SK-N-SH (cell line): ENCODE data around the gene PARP14. TPM values are rescaled to one million over a fixed set of nuclear protein-coding genes. Genes with fewer than 3 reads are reported as not detected.

Experiments used
- CTCF ChIA-PET: fragments of 300-600, 350-600 bp; formaldehyde crosslinking; extraction: SDS; loops from one replicate; lab custom pipeline; 2021; lab: Yijun Ruan, JAX
- POLR2A ChIA-PET: fragments of 350-600 bp; sonication (Branson Sonifier 250); formaldehyde crosslinking; extraction: SDS; loops from one replicate; lab custom pipeline; 2020; ENCODE audit warnings: antibody characterized with exemption, inconsistent platforms; lab: Yijun Ruan, JAX
- DNase-seq: peaks from one replicate; pipeline ENCODE4 v3.0.0; 2012
- H2AFZ ChIP-seq: fragments of 200-600 bp; sonication (generic); 2 replicates; pipeline ENCODE4 v1.8.1; 2016; ENCODE audit warnings: antibody characterized with exemption, mild to moderate bottlenecking, low read depth
- H3F3A ChIP-seq: fragments of 200-600 bp; sonication (generic); replicated peaks from 2 replicates; pipeline ENCODE3; 2016; ENCODE audit warnings: antibody characterized with exemption, mild to moderate bottlenecking; ENCODE audit not compliant: insufficient read depth
- H3K27ac ChIP-seq, 2 experiments: fragments of 200-500 bp in 1 of 2; fragments of 200-600 bp in 1 of 2; sonication (Bioruptor generic) in 1 of 2; sonication (generic), shearing (Covaris generic) in 1 of 2; 2 replicates each; pipeline versions ENCODE4 v1.5.1 to v1.6.1; 2014 to 2016; ENCODE audit warnings: low read depth in 2 of 2, inconsistent platforms in 1 of 2, low read length in 1 of 2, mild to moderate bottlenecking in 1 of 2, mixed read lengths in 1 of 2
- H3K27me3 ChIP-seq: fragments of 200-600 bp; sonication (generic), shearing (Covaris generic); 2 replicates; pipeline ENCODE4 v1.6.1; 2016; ENCODE audit warnings: mixed run types; ENCODE audit not compliant: insufficient read depth
- H3K36me3 ChIP-seq, 2 experiments: fragments of 200-500 bp in 1 of 2; fragments of 200-600 bp in 1 of 2; sonication (Bioruptor generic) in 1 of 2; sonication (generic) in 1 of 2; replicated peaks in 1 of 2; 2 replicates each; pipeline versions ENCODE3 to v1.5.1; 2014 to 2016; ENCODE audit warnings: low read length in 1 of 2, mild to moderate bottlenecking in 1 of 2; ENCODE audit not compliant: insufficient read depth in 2 of 2, control insufficient read depth in 1 of 2
- H3K4me1 ChIP-seq, 2 experiments: fragments of 200-500 bp in 1 of 2; fragments of 200-600 bp in 1 of 2; sonication (Bioruptor generic) in 1 of 2; sonication (generic), shearing (Covaris generic) in 1 of 2; 2 replicates each; pipeline versions ENCODE4 v1.5.1 to v1.6.1; 2014 to 2016; ENCODE audit warnings: low read depth in 1 of 2, low read length in 1 of 2, mixed run types in 1 of 2; ENCODE audit not compliant: insufficient read depth in 2 of 2, control insufficient read depth in 1 of 2
- H3K4me2 ChIP-seq: fragments of 200-600 bp; sonication (generic), shearing (Covaris generic); 2 replicates; pipeline ENCODE4 v1.6.1; 2017; ENCODE audit warnings: mixed run types
- H3K4me3 ChIP-seq, 2 experiments: fragments of 200-500 bp in 1 of 2; fragments of 200-600 bp in 1 of 2; sonication (Bioruptor generic) in 1 of 2; sonication (generic), shearing (Covaris generic) in 1 of 2; 2 replicates each; pipeline versions ENCODE4 v1.5.1 to v1.8.1; 2014 to 2016; ENCODE audit warnings: low read depth in 2 of 2, inconsistent platforms in 1 of 2, low read length in 1 of 2, mild to moderate bottlenecking in 1 of 2, mixed read lengths in 1 of 2, moderate library complexity in 1 of 2
- H3K79me2 ChIP-seq: fragments of 200-600 bp; sonication (generic); 2 replicates; pipeline ENCODE4 v1.8.1; 2017; ENCODE audit warnings: mild to moderate bottlenecking; ENCODE audit not compliant: insufficient read depth
- H3K9ac ChIP-seq: fragments of 200-600 bp; sonication (generic); 2 replicates; pipeline ENCODE4 v1.6.1; 2017; ENCODE audit warnings: mixed run types
- H3K9me2 ChIP-seq: fragments of 200-600 bp; sonication (generic); 2 replicates; pipeline ENCODE4 v1.6.1; 2017; ENCODE audit warnings: mixed run types
- H3K9me3 ChIP-seq: fragments of 200-600 bp; sonication (generic); 2 replicates; pipeline ENCODE4 v1.6.1; 2017; ENCODE audit warnings: mixed run types, mild to moderate bottlenecking, moderate library complexity
- H4K20me1 ChIP-seq: fragments of 200-600 bp; sonication (generic); 2 replicates; pipeline ENCODE4 v1.6.1; 2017; ENCODE audit warnings: mild to moderate bottlenecking, mixed run types; ENCODE audit not compliant: insufficient read depth
- CHD2 ChIP-seq: fragments of 150-350 bp; IDR thresholded peaks from 2 replicates; pipeline ENCODE4 v1.6.1; 2018; ENCODE audit warnings: low read length; ENCODE audit not compliant: partially characterized antibody
- ELF1 ChIP-seq: IDR thresholded peaks from 2 replicates; pipeline ENCODE4 v1.4.0; 2012
- FOSL2 ChIP-seq: IDR thresholded peaks from 2 replicates; pipeline ENCODE4 v1.4.0; 2012; ENCODE audit warnings: low read depth, mild to moderate bottlenecking, moderate library complexity, borderline replicate concordance
- GATA2 ChIP-seq: sonication (generic); formaldehyde crosslinking; IDR thresholded peaks from 2 replicates; pipeline ENCODE4 v1.5.0; 2020; ENCODE audit warnings: mild to moderate bottlenecking, missing genetic modification reagents
- JUND ChIP-seq: IDR thresholded peaks from 2 replicates; pipeline ENCODE4 v1.4.0; 2012
- MXI1 ChIP-seq: IDR thresholded peaks from 2 replicates; pipeline ENCODE4 v1.6.1; 2012; ENCODE audit warnings: mild to moderate bottlenecking, low read depth, low read length, improper control_type of control experiment
- NRF1 ChIP-seq: IDR thresholded peaks from 2 replicates; pipeline ENCODE4 v1.6.1; 2012; ENCODE audit warnings: low read depth, mild to moderate bottlenecking, low read length
- RCOR1 ChIP-seq: fragments of 150-350 bp; IDR thresholded peaks from 2 replicates; pipeline ENCODE4 v1.6.1; 2017; ENCODE audit warnings: antibody characterized with exemption, low read length
- SIN3A ChIP-seq: IDR thresholded peaks from 2 replicates; pipeline ENCODE4 v1.6.1; 2012; ENCODE audit warnings: low read depth, mild to moderate bottlenecking, low read length, moderate library complexity, borderline replicate concordance
- SMC3 ChIP-seq: IDR thresholded peaks from 2 replicates; pipeline ENCODE4 v1.6.1; 2012; ENCODE audit warnings: low read depth, low read length, improper control_type of control experiment
- TAF1 ChIP-seq: IDR thresholded peaks from 2 replicates; pipeline ENCODE4 v1.6.1; 2012; ENCODE audit warnings: low read depth, mild to moderate bottlenecking, low read length, moderate library complexity, borderline replicate concordance
- TEAD4 ChIP-seq: IDR thresholded peaks from 2 replicates; pipeline ENCODE4 v1.4.0; 2012; ENCODE audit warnings: mild to moderate bottlenecking, borderline replicate concordance; ENCODE audit not compliant: insufficient read depth
- WGBS: methylation state at CpG from one replicate; pipeline ENCODE4 v1.1.6; 2017; ENCODE audit warnings: low lambda C conversion rate; 5-methylcytosine and 5-hydroxymethylcytosine counted together
- polyA plus RNA-seq, 3 experiments: library from polyadenylated mRNA; depleted of rRNA; stranded (reverse); fragments of >200 nt; gene quantifications; 2 replicates each; pipeline ENCODE4 v1.2.3, GENCODE V29; 2012
- TF ChIP-seq, protein P1 (sequence below): fragments of 150-350 bp; IDR thresholded peaks from 2 replicates; pipeline ENCODE4 v1.6.1; 2017; ENCODE audit warnings: antibody characterized with exemption, low read length, low read depth, borderline replicate concordance
- TF ChIP-seq, protein P2 (sequence below): IDR thresholded peaks from 2 replicates; pipeline ENCODE4 v1.4.0; 2012; ENCODE audit warnings: low read depth, borderline replicate concordance

The PARP14 gene
- polyA plus RNA-seq, 1 of the 3 experiments (the other 2 are of a cell fraction) = 9.2 TPM

- TF ChIP-seq RCOR1 = no peak
- TF ChIP-seq ELF1 = no peak
- no peak for TF ChIP-seq NRF1
Observed at GRCh38 chr3:122770521-122771202, 90.0 kb downstream of the PARP14 start (continued).

- CTCF ChIA-PET = interaction anchor here (1.2 kb wide), 1 partner anchor 18 kb away, joined by 4 read pairs; no protein-coding TSS in a partner anchor
- no peak overlapping the region for H3K9ac ChIP-seq
- H3K9me2 ChIP-seq = no peaks in the 10 kb centered on the region
- peaks cover 6 to 7% of the 10 kb centered on the region in 2 experiments for H3K36me3 ChIP-seq
- H3K4me1 ChIP-seq = no peaks in the 10 kb centered on the region
- H3F3A ChIP-seq = no peaks in the 10 kb centered on the region
- no peak overlapping the region for H3K4me3 ChIP-seq
- H3K4me2 ChIP-seq = no peak overlapping the region
- H3K27ac ChIP-seq = no peak overlapping the region
- POLR2A ChIA-PET = no interaction called here
- WGBS = 92% methylated on average over 1 of the region's 1 CpG
- H3K79me2 ChIP-seq = no peaks in the 10 kb centered on the region
- no peaks in the 10 kb centered on the region for H3K9me3 ChIP-seq
- no peak for DNase-seq
- TF ChIP-seq, protein P1, sequence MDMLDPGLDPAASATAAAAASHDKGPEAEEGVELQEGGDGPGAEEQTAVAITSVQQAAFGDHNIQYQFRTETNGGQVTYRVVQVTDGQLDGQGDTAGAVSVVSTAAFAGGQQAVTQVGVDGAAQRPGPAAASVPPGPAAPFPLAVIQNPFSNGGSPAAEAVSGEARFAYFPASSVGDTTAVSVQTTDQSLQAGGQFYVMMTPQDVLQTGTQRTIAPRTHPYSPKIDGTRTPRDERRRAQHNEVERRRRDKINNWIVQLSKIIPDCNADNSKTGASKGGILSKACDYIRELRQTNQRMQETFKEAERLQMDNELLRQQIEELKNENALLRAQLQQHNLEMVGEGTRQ = no peak
- TF ChIP-seq ELF1 (no peak), TEAD4 (no peak), FOSL2 (no peak)
- H4K20me1 ChIP-seq = no peaks in the 10 kb centered on the region
- no peaks in the 10 kb centered on the region for H3K27me3 ChIP-seq
- H2AFZ ChIP-seq = no peak overlapping the region
Observed at GRCh38 chr3:122772827-122773226, 92.2 kb downstream of the PARP14 start.

GRCh38 chr3:122773944-122774509 is 93.4 kb downstream of the PARP14 start:
- no peak overlapping the region for H3K27ac ChIP-seq
- no peaks in the 10 kb centered on the region for H3K79me2 ChIP-seq
- H3K9ac ChIP-seq = no peak overlapping the region
- no peak overlapping the region for H3K4me3 ChIP-seq
- H3K9me3 ChIP-seq = no peaks in the 10 kb centered on the region
- no peaks in the 10 kb centered on the region for H3F3A ChIP-seq
- no peaks in the 10 kb centered on the region for H3K4me1 ChIP-seq
- 94% methylated on average over 3 of the region's 3 CpGs for WGBS
- TF ChIP-seq, protein P1 = no peak
- TF ChIP-seq, protein P2, sequence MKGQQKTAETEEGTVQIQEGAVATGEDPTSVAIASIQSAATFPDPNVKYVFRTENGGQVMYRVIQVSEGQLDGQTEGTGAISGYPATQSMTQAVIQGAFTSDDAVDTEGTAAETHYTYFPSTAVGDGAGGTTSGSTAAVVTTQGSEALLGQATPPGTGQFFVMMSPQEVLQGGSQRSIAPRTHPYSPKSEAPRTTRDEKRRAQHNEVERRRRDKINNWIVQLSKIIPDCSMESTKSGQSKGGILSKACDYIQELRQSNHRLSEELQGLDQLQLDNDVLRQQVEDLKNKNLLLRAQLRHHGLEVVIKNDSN = no peak
- no peak for TF ChIP-seq GATA2 (CRISPR knock-in tag)
- TF ChIP-seq SIN3A = no peak
- no peak for TF ChIP-seq CHD2
- TF ChIP-seq MXI1 = no peak
- TF ChIP-seq SMC3 = no peak
- no peak for TF ChIP-seq JUND
- TF ChIP-seq ELF1 = no peak
- TF ChIP-seq TEAD4 = no peak
- no peak for TF ChIP-seq TAF1
- peaks cover 3 to 7% of the 10 kb centered on the region in 2 experiments for H3K36me3 ChIP-seq
- H2AFZ ChIP-seq = no peak overlapping the region
- H3K9me2 ChIP-seq = no peaks in the 10 kb centered on the region
- ChIA-PET POLR2A (no interaction called here), CTCF (interaction anchor here (1.0 to 1.4 kb wide), 2 partner anchors 11 to 15 kb away, joined by 3 to 4 read pairs; no protein-coding TSS in a partner anchor)
- DNase-seq = no peak
- no peaks in the 10 kb centered on the region for H3K27me3 ChIP-seq
- H4K20me1 ChIP-seq = no peaks in the 10 kb centered on the region
- H3K4me2 ChIP-seq = no peak overlapping the region
